Effector CD8-positive, alpha-beta T cell (primary cell): ENCODE data around the gene FUZ.

ENCODE experiments used
- DNase-seq: peaks from one replicate; lab custom pipeline; 2025; lab: John Stamatoyannopoulos, UW
- total RNA-seq, 4 experiments: gene quantifications; one replicate each; lab custom pipeline; 2026; lab: John Stamatoyannopoulos, UW

Gene FUZ
- 12.2 to 21.7 (median 14.6) reads per million in 4 experiments for total RNA-seq

- DNase-seq, result peak; percentile 88
Observed at GRCh38 chr19:49812997-49813861, at the start of gene FUZ. TSS of gene FUZ (minus strand) at chr19:49813292. CDS start at chr19:49813106, 186 bp downstream.

GRCh38 chr19:49862391-49863253, 49.5 kb upstream of the FUZ start:
- DNase-seq, result no peak

GRCh38 chr19:49861541-49862378, 48.7 kb upstream of the FUZ start:
- DNase-seq, result no peak

- no peak for DNase-seq
Observed at GRCh38 chr19:49861107-49861506, 48.0 kb upstream of the FUZ start.

- DNase-seq, result no peak
Observed at GRCh38 chr19:49860336-49861102, 47.4 kb upstream of the FUZ start.

- no peak for DNase-seq
Observed at GRCh38 chr19:49859682-49860335, 46.7 kb upstream of the FUZ start.

- DNase-seq, result no peak
Observed at GRCh38 chr19:49858088-49858985, 45.2 kb upstream of the FUZ start.

GRCh38 chr19:49857838-49858087, 44.7 kb upstream of the FUZ start:
- no peak for DNase-seq

GRCh38 chr19:49857061-49857837, 44.2 kb upstream of the FUZ start:
- no peak for DNase-seq

- no peak for DNase-seq
Observed at GRCh38 chr19:49856574-49857021, 43.5 kb upstream of the FUZ start.

- no peak for DNase-seq
Observed at GRCh38 chr19:49855676-49856573, 42.8 kb upstream of the FUZ start.

GRCh38 chr19:49855277-49855675, 42.2 kb upstream of the FUZ start:
- DNase-seq, result no peak

GRCh38 chr19:49854378-49855263, 41.5 kb upstream of the FUZ start:
- DNase-seq, result no peak

- no peak for DNase-seq
Observed at GRCh38 chr19:49853852-49854377, 40.8 kb upstream of the FUZ start.

GRCh38 chr19:49852631-49853126, 39.6 kb upstream of the FUZ start:
- DNase-seq, result no peak
